ENCODE data around the gene DNAJB4. TPM values are rescaled to one million over a fixed set of nuclear protein-coding genes. Genes with fewer than 3 reads are reported as not detected.

Gene DNAJB4
- total RNA-seq, 1 donor from 2014 or later: 20.1 TPM

DNA sequence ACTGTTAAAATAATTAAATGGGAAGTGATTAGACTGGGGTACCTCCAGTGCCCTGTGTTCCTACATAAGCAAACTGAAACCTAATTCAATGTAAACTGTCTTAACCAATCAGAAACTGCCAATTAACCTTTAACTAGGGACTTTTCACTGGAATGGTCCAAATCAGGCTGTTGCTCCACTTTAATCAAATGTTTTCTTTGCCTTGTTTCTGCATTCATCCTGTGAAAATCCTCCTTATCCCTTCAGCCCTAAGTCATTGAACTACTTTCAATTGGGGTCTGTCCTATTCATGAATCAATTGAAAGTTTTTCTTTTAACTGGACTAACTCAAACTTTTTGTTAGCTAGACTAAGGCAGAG lies 20.8 kb upstream of the DNAJB4 start:
- H3K27me3 ChIP-seq: no peaks in the 10 kb centered on the region
- intact Hi-C loops (cut with DNase I): no loop called here
- peaks cover 0 to 6% of the 10 kb centered on the region in 2 donors for H3K4me1 ChIP-seq
- TF ChIP-seq, protein P1, sequence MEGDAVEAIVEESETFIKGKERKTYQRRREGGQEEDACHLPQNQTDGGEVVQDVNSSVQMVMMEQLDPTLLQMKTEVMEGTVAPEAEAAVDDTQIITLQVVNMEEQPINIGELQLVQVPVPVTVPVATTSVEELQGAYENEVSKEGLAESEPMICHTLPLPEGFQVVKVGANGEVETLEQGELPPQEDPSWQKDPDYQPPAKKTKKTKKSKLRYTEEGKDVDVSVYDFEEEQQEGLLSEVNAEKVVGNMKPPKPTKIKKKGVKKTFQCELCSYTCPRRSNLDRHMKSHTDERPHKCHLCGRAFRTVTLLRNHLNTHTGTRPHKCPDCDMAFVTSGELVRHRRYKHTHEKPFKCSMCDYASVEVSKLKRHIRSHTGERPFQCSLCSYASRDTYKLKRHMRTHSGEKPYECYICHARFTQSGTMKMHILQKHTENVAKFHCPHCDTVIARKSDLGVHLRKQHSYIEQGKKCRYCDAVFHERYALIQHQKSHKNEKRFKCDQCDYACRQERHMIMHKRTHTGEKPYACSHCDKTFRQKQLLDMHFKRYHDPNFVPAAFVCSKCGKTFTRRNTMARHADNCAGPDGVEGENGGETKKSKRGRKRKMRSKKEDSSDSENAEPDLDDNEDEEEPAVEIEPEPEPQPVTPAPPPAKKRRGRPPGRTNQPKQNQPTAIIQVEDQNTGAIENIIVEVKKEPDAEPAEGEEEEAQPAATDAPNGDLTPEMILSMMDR (IDR thresholded peaks at IDR 0.05): no peak
- no peak for DNase-seq (ENCODE audit: low spot score in 2 of 2)
- no peak overlapping the region for H3K27ac ChIP-seq
- H3K4me3 ChIP-seq: no peak overlapping the region
- no peaks in the 10 kb centered on the region for H3K9me3 ChIP-seq
- peaks cover 0 to 4% of the 10 kb centered on the region in 2 donors for H3K36me3 ChIP-seq

DNA sequence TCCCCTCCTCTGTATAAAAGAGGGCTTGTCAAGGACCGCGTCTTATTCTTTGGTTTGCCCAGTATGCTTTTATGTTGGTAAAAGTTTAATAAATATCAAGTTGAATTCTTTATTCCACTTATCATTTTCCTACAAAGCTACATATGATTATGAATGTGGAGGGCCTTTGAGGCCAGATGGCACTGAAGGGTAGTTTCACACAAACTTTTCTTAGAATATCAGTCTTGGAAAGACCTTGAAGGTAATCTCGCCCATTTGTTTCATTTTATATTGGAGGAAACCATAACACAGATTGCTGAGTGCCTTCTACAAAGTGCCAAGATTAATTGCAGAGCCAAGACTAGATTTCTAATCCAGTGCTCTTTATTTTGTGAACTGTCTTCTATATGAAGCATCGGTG lies 20.1 kb upstream of the DNAJB4 start:
- Histone ChIP-seq H3K4me1 (peaks cover 0 to 6% of the 10 kb centered on the region in 2 donors), H3K27me3 (no peaks in the 10 kb centered on the region), H3K27ac (no peak overlapping the region), H3K9me3 (no peaks in the 10 kb centered on the region), H3K36me3 (peaks cover 0 to 4% of the 10 kb centered on the region in 2 donors), H3K4me3 (no peak overlapping the region)
- no peak for DNase-seq (ENCODE audit: low spot score in 2 of 2)
- intact Hi-C loops (cut with DNase I): no loop called here
- TF ChIP-seq, protein P1 (IDR thresholded peaks at IDR 0.05): no peak

DNA sequence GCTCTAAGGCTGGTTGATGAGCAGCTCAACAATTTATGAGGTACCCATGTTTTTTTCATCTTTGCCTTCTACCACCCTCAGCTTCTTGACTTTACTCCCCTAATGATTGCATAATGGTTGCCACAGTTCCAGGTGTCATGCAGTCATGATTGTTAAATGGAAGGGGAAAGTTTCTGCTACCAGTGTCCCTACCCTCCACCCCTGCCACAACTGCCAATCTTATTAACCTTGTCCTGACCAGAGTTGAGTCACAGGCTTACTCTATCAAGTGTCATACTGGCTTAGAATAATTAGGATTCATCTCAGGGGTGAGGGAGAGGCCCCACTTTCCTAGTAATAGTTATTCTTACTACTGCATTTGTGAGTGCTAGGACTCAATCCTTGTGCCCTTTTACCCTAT lies 17.9 kb upstream of the DNAJB4 start:
- TF ChIP-seq, protein P1 (IDR thresholded peaks at IDR 0.05): no peak
- intact Hi-C loops (cut with DNase I): no loop called here
- H3K27me3 ChIP-seq: no peaks in the 10 kb centered on the region
- H3K27ac ChIP-seq: no peak overlapping the region
- H3K36me3 ChIP-seq: peaks cover 0 to 2% of the 10 kb centered on the region in 2 donors
- no peak for DNase-seq (ENCODE audit: low spot score in 2 of 2)
- H3K4me1 ChIP-seq: no peaks in the 10 kb centered on the region
- no peaks in the 10 kb centered on the region for H3K9me3 ChIP-seq
- no peak overlapping the region for H3K4me3 ChIP-seq

DNA sequence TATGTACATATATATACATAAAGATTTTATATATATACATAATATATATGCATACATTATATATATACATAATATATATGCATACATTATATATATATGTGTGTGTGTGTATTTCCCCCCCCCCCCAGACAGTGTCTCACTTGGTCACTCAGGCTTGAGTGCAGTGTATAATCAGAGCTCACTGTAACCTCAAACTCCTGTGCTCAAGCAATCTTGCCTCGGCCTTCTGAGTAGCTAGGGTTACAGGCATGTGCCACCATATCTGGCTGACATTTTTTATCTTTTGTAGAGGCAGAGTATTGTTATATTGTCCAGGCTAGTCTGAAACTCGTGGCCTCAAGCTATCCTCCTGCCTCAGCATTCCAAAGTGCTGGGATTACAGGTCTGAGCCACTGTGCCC lies 16.8 kb upstream of the DNAJB4 start:
- intact Hi-C loops (cut with DNase I): no loop called here
- Histone ChIP-seq H3K4me1 (no peaks in the 10 kb centered on the region), H3K27me3 (no peaks in the 10 kb centered on the region), H3K36me3 (no peaks in the 10 kb centered on the region), H3K27ac (no peak overlapping the region), H3K4me3 (no peak overlapping the region), H3K9me3 (no peaks in the 10 kb centered on the region)
- DNase-seq (ENCODE audit: low spot score in 2 of 2): no peak
- TF ChIP-seq, protein P1 (IDR thresholded peaks at IDR 0.05): no peak

GRCh38 chr1:77989744-77990143 lies 15.0 kb upstream of the DNAJB4 start:
- H3K4me1 ChIP-seq: peaks cover 0 to 3% of the 10 kb centered on the region in 2 donors
- H3K36me3 ChIP-seq: no peaks in the 10 kb centered on the region
- no peak overlapping the region for H3K27ac ChIP-seq
- no peaks in the 10 kb centered on the region for H3K27me3 ChIP-seq
- no peak for DNase-seq (ENCODE audit: low spot score in 2 of 2)
- H3K4me3 ChIP-seq: no peak overlapping the region
- TF ChIP-seq, protein P1 (IDR thresholded peaks at IDR 0.05): no peak
- H3K9me3 ChIP-seq: no peaks in the 10 kb centered on the region
- intact Hi-C loops (cut with DNase I): no loop called here

GRCh38 chr1:77990629-77991204 lies 14.0 kb upstream of the DNAJB4 start:
- peaks cover 0 to 2% of the 10 kb centered on the region in 2 donors for H3K36me3 ChIP-seq
- no peak overlapping the region for H3K27ac ChIP-seq
- no peaks in the 10 kb centered on the region for H3K27me3 ChIP-seq
- TF ChIP-seq, protein P1 (IDR thresholded peaks at IDR 0.05): no peak
- intact Hi-C loops (cut with DNase I): no loop called here
- no peak overlapping the region for H3K4me3 ChIP-seq
- H3K4me1 ChIP-seq: peaks cover 0 to 3% of the 10 kb centered on the region in 2 donors
- H3K9me3 ChIP-seq: no peaks in the 10 kb centered on the region
- no peak for DNase-seq (ENCODE audit: low spot score in 2 of 2)
